GM18498 (cell line): Measurements from ENCODE around the gene RNPEPL1.
"Not testable (repeated sequence)": the region's sequence is repeated elsewhere in the genome, so short reads cannot be mapped to it uniquely, and the experiment has no call there.

Experiments
- ATAC-seq: cut with Tn5 transposase; IDR thresholded peaks from one replicate; pipeline ENCODE4 v1.9.1; 2021; ENCODE audit warnings: mild to moderate bottlenecking, moderate library complexity; ENCODE audit not compliant: unreplicated experiment

The RNPEPL1 gene

GRCh38 chr2:240603081-240603835 is 35.0 kb downstream of the RNPEPL1 start:
- no peak for ATAC-seq

- no peak for ATAC-seq
Observed at GRCh38 chr2:240603846-240604245, 35.6 kb downstream of the RNPEPL1 start.

GRCh38 chr2:240604291-240604938 is 36.1 kb downstream of the RNPEPL1 start:
- no peak for ATAC-seq

- ATAC-seq, result no peak
Observed at GRCh38 chr2:240604939-240605716, 36.8 kb downstream of the RNPEPL1 start.

- ATAC-seq, result no peak
Observed at GRCh38 chr2:240605867-240606743, 37.8 kb downstream of the RNPEPL1 start.

GRCh38 chr2:240611601-240612210 is 43.4 kb downstream of the RNPEPL1 start:
- no peak for ATAC-seq

- no peak for ATAC-seq
Observed at GRCh38 chr2:240613781-240614180, 45.5 kb downstream of the RNPEPL1 start.

GRCh38 chr2:240614391-240614790 is 46.1 kb downstream of the RNPEPL1 start:
- ATAC-seq, result no peak

- no peak for ATAC-seq
Observed at GRCh38 chr2:240615396-240615795, 47.1 kb downstream of the RNPEPL1 start.

GRCh38 chr2:240615820-240616547 is 47.7 kb downstream of the RNPEPL1 start:
- ATAC-seq, result no peak

GRCh38 chr2:240616860-240617666 is 48.8 kb downstream of the RNPEPL1 start:
- not testable (repeated sequence) for ATAC-seq

- no peak for ATAC-seq
Observed at GRCh38 chr2:240618776-240619175, 50.5 kb downstream of the RNPEPL1 start.

GRCh38 chr2:240619506-240620148 is 51.3 kb downstream of the RNPEPL1 start:
- ATAC-seq, result no peak

- ATAC-seq, result no peak
Observed at GRCh38 chr2:240620149-240620731, 52.0 kb downstream of the RNPEPL1 start.

GRCh38 chr2:240620859-240621258 is 52.6 kb downstream of the RNPEPL1 start:
- ATAC-seq, result no peak

- no peak for ATAC-seq
Observed at GRCh38 chr2:240622060-240622411, 53.8 kb downstream of the RNPEPL1 start.

GRCh38 chr2:240622531-240623235 is 54.4 kb downstream of the RNPEPL1 start:
- no peak for ATAC-seq
